GM12878 (cell line): Measurements from ENCODE around the gene LOX. TPM values are rescaled to one million over a fixed set of nuclear protein-coding genes. Genes with fewer than 3 reads are reported as not detected.

Source experiments
- ATAC-seq: fragments of 200-7000 bp; cut with Tn5 transposase; 3 replicates; pipeline ENCODE4 v1.9.1; 2020; ENCODE audit warnings: mild to moderate bottlenecking, moderate library complexity
- BruUV-seq: library from RNA; stranded (reverse); fragments of 400-500 nt; replicated peaks from 2 replicates; lab custom pipeline; 2021; lab: Mats Ljungman, UMichigan
- CTCF ChIA-PET: fragments of 300-600 bp; sonication (Branson Sonifier 250); formaldehyde crosslinking; extraction: SDS; loops from one replicate; lab custom pipeline; 2021; ENCODE audit warnings: inconsistent platforms; lab: Yijun Ruan, JAX
- POLR2A ChIA-PET: fragments of 350-600 bp; formaldehyde crosslinking; extraction: SDS; loops from one replicate; lab custom pipeline; 2021; ENCODE audit warnings: inconsistent platforms; lab: Charles Lee
- RAD21 ChIA-PET: fragments of 300-600 bp; sonication (Branson Sonifier 250); formaldehyde crosslinking; loops from one replicate; lab custom pipeline; 2023; ENCODE audit warnings: antibody characterized with exemption; ENCODE audit not compliant: unreplicated experiment; lab: Charles Lee
- SMC1A ChIA-PET: fragments of 300-600 bp; sonication (Branson Sonifier 250); formaldehyde crosslinking; loops from one replicate; lab custom pipeline; 2023; ENCODE audit not compliant: unreplicated experiment, uncharacterized antibody; lab: Charles Lee
- DNase-seq: peaks from one replicate; pipeline ENCODE4 v3.0.0-alpha.2; 2011; ENCODE audit warnings: low read depth, low spot score
- FAIRE-seq: peaks from 3 replicates; lab custom pipeline; 2011; peaks lifted over from hg19 to GRCh38; lab: Jason Lieb, UNC
- H2AFZ ChIP-seq: 2 replicates; pipeline ENCODE4 v1.6.0; 2011; ENCODE audit warnings: low read depth, low read length, control low read depth; ENCODE audit not compliant: control insufficient read depth
- H3K27ac ChIP-seq: 2 replicates; pipeline ENCODE4 v1.5.1; 2011; ENCODE audit warnings: control low read depth; ENCODE audit not compliant: control insufficient read depth, insufficient read depth
- H3K27me3 ChIP-seq, 2 experiments: replicated peaks in 1 of 2; 2 replicates each; pipeline versions ENCODE4 v1.6.0 to v1.6.1; 2011; ENCODE audit warnings: low read length in 1 of 2; ENCODE audit not compliant: control insufficient read depth in 2 of 2, insufficient read depth in 2 of 2
- H3K36me3 ChIP-seq, 2 experiments: 2 replicates each; pipeline ENCODE4 v1.5.1; 2011; ENCODE audit warnings: low read length in 1 of 2; ENCODE audit not compliant: control insufficient read depth in 2 of 2, insufficient read depth in 2 of 2
- H3K4me1 ChIP-seq: 2 replicates; pipeline ENCODE4 v1.6.1; 2011; ENCODE audit warnings: mild to moderate bottlenecking, low read length, moderate library complexity, mixed read lengths; ENCODE audit not compliant: control insufficient read depth, insufficient read depth
- H3K4me2 ChIP-seq: 2 replicates; pipeline ENCODE4 v1.6.0; 2011; ENCODE audit warnings: control low read depth; ENCODE audit not compliant: control insufficient read depth, insufficient read depth
- H3K4me3 ChIP-seq: fragments of 200-600 bp; sonication (generic); 2 replicates; pipeline ENCODE4 v1.5.1; 2016
- H3K79me2 ChIP-seq: 2 replicates; pipeline ENCODE4 v1.6.0; 2011; ENCODE audit warnings: low read length; ENCODE audit not compliant: control insufficient read depth, insufficient read depth
- H3K9ac ChIP-seq: 2 replicates; pipeline ENCODE4 v1.8.0; 2011; ENCODE audit warnings: low read length, control low read depth, mixed read lengths; ENCODE audit not compliant: control insufficient read depth, insufficient read depth
- H3K9me3 ChIP-seq: replicated peaks from 3 replicates; pipeline ENCODE4 v1.5.1; 2011; ENCODE audit warnings: mild to moderate bottlenecking, low read length; ENCODE audit not compliant: control insufficient read depth, insufficient read depth
- H4K20me1 ChIP-seq: 2 replicates; pipeline ENCODE4 v1.6.0; 2011; ENCODE audit not compliant: control insufficient read depth, insufficient read depth
- CEBPZ ChIP-seq: fragments of 150-350 bp; IDR thresholded peaks from 2 replicates; pipeline ENCODE4 v1.6.1; 2016; ENCODE audit warnings: low read depth, low read length
- MXI1 ChIP-seq: fragments of 150-350 bp; IDR thresholded peaks from 2 replicates; pipeline ENCODE4 v1.6.1; 2011; ENCODE audit warnings: low read depth, mild to moderate bottlenecking, inconsistent platforms, low read length, improper control_type of control experiment
- PKNOX1 ChIP-seq: fragments of 450-650 bp; IDR thresholded peaks from 2 replicates; pipeline ENCODE4 v1.6.1; 2016; ENCODE audit warnings: mild to moderate bottlenecking
- RELA ChIP-seq: fragments of 450-650 bp; IDR thresholded peaks from 2 replicates; pipeline ENCODE4 v1.8.0; 2014; ENCODE audit warnings: borderline replicate concordance; ENCODE audit not compliant: partially characterized antibody
- SUZ12 ChIP-seq: fragments of 200-600 bp; sonication (generic); IDR thresholded peaks from one replicate; pipeline ENCODE4 v1.6.1; 2018; ENCODE audit warnings: antibody characterized with exemption, mild to moderate bottlenecking; ENCODE audit not compliant: unreplicated experiment
- ZZZ3 ChIP-seq: IDR thresholded peaks from 2 replicates; pipeline ENCODE4 v1.6.1; 2011; ENCODE audit warnings: low read depth; ENCODE audit not compliant: control insufficient read depth, insufficient read length
- WGBS: methylation state at CpG from one replicate; pipeline ENCODE4 v1.1.6; 2016; ENCODE audit warnings: low lambda C conversion rate; ENCODE audit not compliant: insufficient replicate concordance, insufficient coverage; ENCODE audit errors: missing lambda C conversion rate; 5-methylcytosine and 5-hydroxymethylcytosine counted together
- in situ Hi-C: fragments of 300-500 bp; cut with MboI; formaldehyde crosslinking; loops from 9 replicates; pipeline ENCODE4 v1.14.3; 2018; ENCODE audit warnings: mixed read lengths
- intact Hi-C: fragments of 100-400 bp; cut with micrococcal nuclease; formaldehyde crosslinking; loops from one replicate; pipeline ENCODE4 v1.14.2; 2022; ENCODE audit not compliant: unreplicated experiment
- polyA plus RNA-seq, 11 experiments: library from polyadenylated mRNA; depleted of rRNA in 4 of 11; unstranded in 6 of 11; stranded (reverse) in 5 of 11; fragments of >200 nt; fragmentation: Nextera tagmentation in 4 of 11; fragmentation: Illumina TruSeq in 1 of 11; extraction: Ambion mirVana in 4 of 11; extraction: Trizol in 1 of 11; gene quantifications; 1 replicate in 1 of 11; 2 replicates in 10 of 11; pipeline versions ENCODE4 v1.2.1 to v1.2.3, GENCODE V29; 2011 to 2016; ENCODE audit warnings: inconsistent platforms in 2 of 11, missing spikeins in 2 of 11, low read depth in 1 of 11
- total RNA-seq, 4 experiments: library from RNA; depleted of rRNA in 3 of 4; stranded (reverse); fragments of >200 nt in 3 of 4; fragmentation: Illumina TruSeq in 1 of 4; extraction: Trizol in 1 of 4; gene quantifications; 2 replicates each; pipeline versions ENCODE4 v1.2.1 to v1.2.3, GENCODE V29; 2013 to 2021

Gene LOX
- total and polyA plus RNA-seq, 10 of the 15 experiments (the other 5 are each of a cell fraction or from before 2014, with no cell fraction given), result 0.03 to 0.69 (median 0.07) TPM; not detected in 1

- BruUV-seq, result no TSS peak
- intact Hi-C loops, result no loop called here
- CTCF ChIA-PET, result interaction anchor here (1.3 to 1.4 kb wide), 2 partner anchors 15 to 21 kb away, joined by 3 read pairs; no protein-coding TSS in a partner anchor
Observed at GRCh38 chr5:122035913-122036312, 42.1 kb downstream of the LOX start.

More at GRCh38 chr5:122035913-122036312, 42.1 kb downstream of the LOX start:
- H2AFZ ChIP-seq, result no peak overlapping the region
- H4K20me1 ChIP-seq, result no peaks in the 10 kb centered on the region
- no peaks in the 10 kb centered on the region for H3K4me1 ChIP-seq
- H3K9me3 ChIP-seq, result no peaks in the 10 kb centered on the region
- ATAC-seq (no peak), FAIRE-seq (no peak), DNase-seq (no peak)
- no peaks in the 10 kb centered on the region for H3K36me3 ChIP-seq
- no peak overlapping the region for H3K4me2 ChIP-seq
- H3K9ac ChIP-seq, result no peak overlapping the region
- H3K79me2 ChIP-seq, result no peaks in the 10 kb centered on the region
- ChIA-PET POLR2A (no interaction called here), RAD21 (no interaction called here), SMC1A (interaction anchor here (1.6 kb wide), 1 partner anchor 15 kb away, joined by 5 read pairs; no protein-coding TSS in a partner anchor)
- WGBS, result 100% methylated on average over 2 of the region's 2 CpGs
- H3K27me3 ChIP-seq, result no peaks in the 10 kb centered on the region
- in situ Hi-C loops, result no loop called here
- no peak overlapping the region for H3K4me3 ChIP-seq
- H3K27ac ChIP-seq, result no peak overlapping the region
- TF ChIP-seq RELA (no peak), CEBPZ (no peak), ZZZ3 (no peak), SUZ12 (no peak), PKNOX1 (no peak), MXI1 (no peak)
- TF ChIP-seq, all 136 proteins: peak for 0
